Fibroblast of gingiva (primary cell): ENCODE results near the gene STAB2.

Experiments used
- DNase-seq: peaks from one replicate; pipeline ENCODE4 v3.0.0-alpha.2; 2011; ENCODE audit warnings: low read depth

Gene STAB2

GRCh38 chr12:103780992-103781391, 193.9 kb downstream of the STAB2 start:
- no peak for DNase-seq

- no peak for DNase-seq
Observed at GRCh38 chr12:103782399-103782798, 195.3 kb downstream of the STAB2 start.

GRCh38 chr12:103783744-103784664, 196.9 kb downstream of the STAB2 start:
- DNase-seq, result no peak

DNA sequence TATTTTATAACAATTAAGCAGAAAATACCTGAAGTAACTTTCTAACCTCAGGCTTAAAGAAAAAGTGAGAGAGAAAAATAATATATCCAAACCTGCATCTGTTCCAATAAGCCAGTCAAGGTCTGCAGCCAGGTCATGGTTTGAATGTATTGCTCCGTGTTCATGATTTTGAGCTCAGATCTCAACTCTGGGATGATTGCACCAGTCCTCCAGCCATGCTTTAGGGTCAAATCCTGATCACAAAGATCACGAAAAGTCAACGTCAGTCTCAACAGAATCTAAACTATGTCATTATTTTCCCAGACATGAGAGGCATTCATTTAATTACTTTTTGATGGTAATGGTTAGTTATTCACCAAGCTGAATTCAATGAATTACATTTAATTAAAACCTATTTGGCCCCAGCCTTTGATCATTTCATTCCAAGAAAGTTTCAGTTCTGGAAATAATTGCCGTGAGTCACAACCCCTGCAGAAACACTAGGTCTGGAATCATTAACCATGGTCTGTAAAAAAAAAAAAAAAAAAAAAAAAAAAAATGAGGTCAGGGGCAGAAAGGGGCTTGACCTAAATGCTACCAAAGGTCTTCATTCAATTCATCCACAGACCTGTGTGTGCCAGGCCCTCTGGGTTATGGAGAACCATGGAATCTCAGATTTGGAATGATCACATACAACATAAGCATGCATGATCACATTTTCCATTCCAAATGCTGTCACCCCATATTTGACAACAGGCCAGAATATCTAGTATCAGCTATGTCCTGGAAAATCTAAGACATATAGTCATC, 198.4 kb downstream of the STAB2 start:
- no peak for DNase-seq

- DNase-seq, result no peak
Observed at GRCh38 chr12:103786201-103786600, 199.1 kb downstream of the STAB2 start.

GRCh38 chr12:103791350-103791920, 204.4 kb downstream of the STAB2 start:
- DNase-seq, result no peak

- DNase-seq, result no peak
Observed at GRCh38 chr12:103793046-103793445, 206.0 kb downstream of the STAB2 start.

- DNase-seq, result no peak
Observed at GRCh38 chr12:103793512-103794045, 206.5 kb downstream of the STAB2 start.

- no peak for DNase-seq
Observed at GRCh38 chr12:103794309-103795213, 207.5 kb downstream of the STAB2 start.

DNA sequence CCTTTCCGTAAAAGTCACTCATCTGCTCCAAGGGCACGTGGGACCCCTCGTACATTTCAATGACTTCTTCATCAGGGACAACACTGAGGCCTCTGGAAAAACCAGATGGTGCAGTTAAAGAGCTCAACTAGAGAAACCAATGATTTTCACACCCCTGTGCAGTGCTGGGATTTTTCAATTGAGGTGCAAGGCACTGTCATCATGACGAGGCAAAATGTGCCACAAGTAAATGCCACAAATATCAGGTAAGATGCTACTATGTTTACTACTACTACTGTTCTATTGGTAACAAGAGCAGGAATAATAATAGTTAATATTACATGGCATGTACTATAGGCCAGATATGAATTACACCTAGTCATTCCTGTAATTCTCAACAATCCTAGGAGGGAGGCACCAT, 211.5 kb downstream of the STAB2 start:
- no peak for DNase-seq

DNA sequence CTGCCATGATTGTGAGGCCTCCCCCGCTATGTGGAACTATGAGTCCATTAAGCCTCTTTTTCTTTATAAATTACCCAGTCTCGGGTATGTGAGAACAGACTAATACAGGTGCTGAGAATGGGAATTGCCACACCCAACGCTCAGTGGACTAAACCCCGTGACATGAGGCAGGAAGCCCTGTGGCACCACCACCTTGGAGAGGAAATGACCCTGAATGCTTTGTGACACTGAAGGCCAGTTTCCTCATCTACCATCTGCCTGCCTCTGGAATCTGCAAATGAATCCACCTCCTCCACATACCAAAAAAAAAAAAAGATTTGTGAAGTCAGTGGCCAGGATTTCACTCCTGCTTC, 212.4 kb downstream of the STAB2 start:
- no peak for DNase-seq

- DNase-seq, result peak; percentile 74
Observed at GRCh38 chr12:103799857-103800771, 213.0 kb downstream of the STAB2 start.

- peak; percentile 46 for DNase-seq
Observed at GRCh38 chr12:103801709-103802585, 214.9 kb downstream of the STAB2 start.

GRCh38 chr12:103802586-103802886, 215.5 kb downstream of the STAB2 start:
- DNase-seq, result no peak

DNA sequence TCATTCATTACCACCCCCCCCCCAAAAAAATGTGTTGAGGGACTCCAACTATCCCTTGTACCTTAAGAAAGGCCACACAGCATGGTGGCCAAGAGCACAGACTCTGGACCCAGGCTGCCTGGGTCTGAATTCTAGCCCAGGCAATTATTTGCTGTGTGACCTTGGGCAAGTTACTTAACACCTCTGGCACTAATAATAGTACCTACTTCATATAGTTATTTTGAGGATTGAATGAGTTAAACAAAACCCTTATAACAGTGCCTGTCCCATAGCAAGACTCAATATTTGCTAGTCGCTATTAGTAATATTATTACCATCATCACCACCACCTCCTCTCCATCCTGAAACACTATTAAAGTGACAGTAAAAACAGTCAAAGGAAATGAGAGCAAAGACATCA, 216.8 kb downstream of the STAB2 start:
- DNase-seq, result no peak

DNA sequence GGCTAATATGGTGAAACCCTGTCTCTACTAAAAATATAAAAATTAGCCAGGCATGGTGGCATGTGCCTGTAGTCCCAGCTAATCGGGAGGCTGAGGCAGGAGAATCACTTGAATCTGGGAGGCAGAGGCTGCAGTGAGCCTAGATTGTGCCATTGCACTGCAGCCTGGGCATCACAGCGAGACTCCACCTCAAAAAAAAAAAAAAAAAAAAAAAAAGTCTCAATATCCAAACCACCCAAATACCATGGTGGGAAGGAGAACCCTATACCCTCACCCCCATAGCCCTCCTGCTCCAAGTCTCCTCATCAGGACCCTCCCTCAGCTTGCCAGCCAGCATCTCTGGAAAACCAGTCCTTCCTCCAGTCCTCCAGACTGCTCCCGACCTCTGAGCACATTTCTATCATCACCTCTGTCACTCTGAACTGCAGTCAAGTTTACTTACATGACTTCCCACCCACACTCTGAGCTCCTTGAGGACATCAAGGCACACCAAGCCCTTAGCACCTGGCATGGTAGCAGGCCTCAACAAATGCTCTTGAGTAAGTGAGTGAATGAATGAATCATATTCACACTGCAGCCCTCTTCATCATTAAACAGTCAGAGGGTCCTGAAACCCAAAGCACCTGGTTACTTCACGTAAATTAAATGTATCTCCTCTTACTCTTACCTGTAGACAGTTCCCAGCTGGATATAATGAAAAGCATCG, 218.7 kb downstream of the STAB2 start:
- DNase-seq, result no peak

DNA sequence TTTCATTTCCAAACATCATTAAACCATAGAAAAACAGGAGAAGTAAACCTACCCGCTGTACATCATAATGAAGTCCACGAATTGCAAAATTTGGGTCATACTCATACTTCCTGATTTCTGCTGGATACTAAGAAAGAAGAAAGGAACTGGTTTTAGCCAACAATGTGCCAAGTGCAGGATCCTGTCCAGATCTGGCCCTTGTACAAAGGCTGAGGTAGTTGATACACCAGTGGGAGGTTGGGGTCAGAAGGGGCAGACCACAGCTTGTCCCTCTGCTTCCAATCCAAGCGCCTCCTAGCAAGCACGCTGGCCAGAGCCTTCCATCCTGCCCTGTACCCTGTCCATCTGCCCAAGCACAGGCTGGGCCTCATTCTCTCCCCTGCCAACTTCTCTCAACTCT, 219.7 kb downstream of the STAB2 start:
- peak; percentile 75 for DNase-seq

DNA sequence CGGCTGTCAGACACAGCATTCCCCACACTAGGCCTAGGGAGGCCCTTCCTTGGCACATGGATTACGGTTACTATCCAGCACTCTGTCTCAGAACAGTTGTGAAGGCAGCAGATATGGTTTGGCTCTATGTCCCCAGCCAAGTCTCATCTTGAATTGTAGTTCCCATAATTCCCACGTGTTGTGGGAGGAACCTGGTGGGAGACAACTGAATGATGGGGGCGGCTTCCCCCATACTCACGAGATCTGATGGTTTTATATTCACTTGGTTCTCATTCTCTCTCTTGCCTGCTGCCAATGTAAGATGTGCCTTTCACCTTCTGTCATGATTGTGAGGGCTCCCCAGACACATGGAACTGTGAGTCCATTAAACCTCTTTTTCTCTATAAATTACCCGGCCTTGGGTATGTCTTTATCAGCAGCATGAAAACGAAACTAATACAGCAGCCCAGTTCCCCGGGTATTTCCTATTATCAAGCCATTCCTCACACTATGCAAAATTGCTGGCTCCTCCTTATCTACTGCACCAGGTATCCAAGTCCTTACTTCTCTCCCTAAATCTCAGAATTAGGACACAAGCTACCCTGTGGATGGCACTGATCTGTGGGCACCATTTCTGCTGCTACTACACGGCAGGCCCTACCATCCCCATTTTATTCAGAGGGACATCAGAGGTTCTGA, 220.6 kb downstream of the STAB2 start:
- no peak for DNase-seq
